Retinal pigment epithelial cell (primary cell): Measurements from ENCODE around the gene PRSS23.

Source experiments
- DNase-seq: peaks from one replicate; pipeline ENCODE4 v3.0.0-alpha.2; 2010; ENCODE audit warnings: low read depth
- H3K4me3 ChIP-seq: 2 replicates; pipeline ENCODE4 v1.5.1; 2011; ENCODE audit warnings: mild to moderate bottlenecking, low read length, control low read depth, moderate library complexity
- TF ChIP-seq, protein P1 (sequence below): conservative IDR thresholded peaks from 2 replicates; pipeline ENCODE4 v1.5.1; 2011; ENCODE audit warnings: low read depth, low read length, control low read depth, inconsistent platforms

PRSS23 gene

DNA sequence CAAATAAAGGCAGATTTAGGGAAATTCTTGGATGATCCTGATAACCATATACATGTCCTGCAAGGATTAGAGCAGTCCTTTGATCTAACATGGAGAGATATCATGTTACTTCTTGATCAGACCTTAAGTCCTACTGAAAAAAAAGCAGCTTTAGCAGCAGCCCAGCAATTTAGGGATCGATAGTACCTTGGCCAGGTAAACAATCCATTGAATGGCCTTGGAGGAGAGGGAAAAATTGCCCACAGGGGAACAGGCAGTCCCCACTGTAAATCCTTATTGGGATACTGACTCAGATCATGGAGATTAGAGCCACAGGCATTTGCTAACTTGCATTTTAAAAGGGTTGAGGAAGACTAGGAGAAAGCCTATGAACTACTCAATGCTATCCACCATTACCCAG lies 47.8 kb downstream of the PRSS23 start:
- H3K4me3 ChIP-seq = no peak overlapping the region
- TF ChIP-seq, protein P1, sequence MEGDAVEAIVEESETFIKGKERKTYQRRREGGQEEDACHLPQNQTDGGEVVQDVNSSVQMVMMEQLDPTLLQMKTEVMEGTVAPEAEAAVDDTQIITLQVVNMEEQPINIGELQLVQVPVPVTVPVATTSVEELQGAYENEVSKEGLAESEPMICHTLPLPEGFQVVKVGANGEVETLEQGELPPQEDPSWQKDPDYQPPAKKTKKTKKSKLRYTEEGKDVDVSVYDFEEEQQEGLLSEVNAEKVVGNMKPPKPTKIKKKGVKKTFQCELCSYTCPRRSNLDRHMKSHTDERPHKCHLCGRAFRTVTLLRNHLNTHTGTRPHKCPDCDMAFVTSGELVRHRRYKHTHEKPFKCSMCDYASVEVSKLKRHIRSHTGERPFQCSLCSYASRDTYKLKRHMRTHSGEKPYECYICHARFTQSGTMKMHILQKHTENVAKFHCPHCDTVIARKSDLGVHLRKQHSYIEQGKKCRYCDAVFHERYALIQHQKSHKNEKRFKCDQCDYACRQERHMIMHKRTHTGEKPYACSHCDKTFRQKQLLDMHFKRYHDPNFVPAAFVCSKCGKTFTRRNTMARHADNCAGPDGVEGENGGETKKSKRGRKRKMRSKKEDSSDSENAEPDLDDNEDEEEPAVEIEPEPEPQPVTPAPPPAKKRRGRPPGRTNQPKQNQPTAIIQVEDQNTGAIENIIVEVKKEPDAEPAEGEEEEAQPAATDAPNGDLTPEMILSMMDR = no peak
- no peak for DNase-seq

DNA sequence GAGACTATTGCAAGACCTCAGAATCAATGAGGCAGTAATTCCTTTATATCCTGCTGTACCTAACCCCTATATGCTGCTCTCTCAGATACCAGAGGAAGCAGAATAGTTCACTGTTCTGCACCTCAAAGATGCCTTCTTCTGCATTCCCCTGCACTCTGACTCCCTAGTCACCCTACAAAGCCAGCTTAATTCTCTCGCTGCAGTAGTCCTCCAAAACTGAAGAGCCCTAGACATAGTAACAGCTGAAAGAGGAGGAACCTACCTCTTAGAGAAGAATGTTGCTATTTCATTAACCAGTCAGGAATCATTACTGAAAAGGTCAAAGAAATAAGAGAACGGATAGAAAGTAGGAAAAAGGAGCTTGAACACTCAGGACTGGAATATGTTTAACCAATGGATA lies 49.3 kb downstream of the PRSS23 start:
- no peak overlapping the region for H3K4me3 ChIP-seq
- TF ChIP-seq, protein P1 = no peak
- DNase-seq = no peak
